ENCODE results near the gene CDX2. TPM values are rescaled to one million over a fixed set of nuclear protein-coding genes. Genes with fewer than 3 reads are reported as not detected.

CDX2 gene
- total RNA-seq, 1 donor from 2014 or later = 11.3 TPM

- H3K36me3 Mint-ChIP-seq = no peaks in the 10 kb centered on the region
- no peak overlapping the region for H3K27ac Mint-ChIP-seq
- DNase-seq (ENCODE audit: extremely low spot score, unreplicated experiment) = peak; percentile 31
- peaks cover 8% of the 10 kb centered on the region for H3K4me1 Mint-ChIP-seq (ENCODE audit: unreplicated experiment)
- no peak for TF ChIP-seq CTCF (conservative IDR thresholded peaks at IDR 0.05)
- H3K9me3 Mint-ChIP-seq = no peaks in the 10 kb centered on the region
- H3K27me3 Mint-ChIP-seq = peaks cover 96% of the 10 kb centered on the region
- H3K4me3 Mint-ChIP-seq = peak overlapping the region; percentile 63
Observed at GRCh38 chr13:27961227-27962085, 7.7 kb downstream of the CDX2 start.

DNA sequence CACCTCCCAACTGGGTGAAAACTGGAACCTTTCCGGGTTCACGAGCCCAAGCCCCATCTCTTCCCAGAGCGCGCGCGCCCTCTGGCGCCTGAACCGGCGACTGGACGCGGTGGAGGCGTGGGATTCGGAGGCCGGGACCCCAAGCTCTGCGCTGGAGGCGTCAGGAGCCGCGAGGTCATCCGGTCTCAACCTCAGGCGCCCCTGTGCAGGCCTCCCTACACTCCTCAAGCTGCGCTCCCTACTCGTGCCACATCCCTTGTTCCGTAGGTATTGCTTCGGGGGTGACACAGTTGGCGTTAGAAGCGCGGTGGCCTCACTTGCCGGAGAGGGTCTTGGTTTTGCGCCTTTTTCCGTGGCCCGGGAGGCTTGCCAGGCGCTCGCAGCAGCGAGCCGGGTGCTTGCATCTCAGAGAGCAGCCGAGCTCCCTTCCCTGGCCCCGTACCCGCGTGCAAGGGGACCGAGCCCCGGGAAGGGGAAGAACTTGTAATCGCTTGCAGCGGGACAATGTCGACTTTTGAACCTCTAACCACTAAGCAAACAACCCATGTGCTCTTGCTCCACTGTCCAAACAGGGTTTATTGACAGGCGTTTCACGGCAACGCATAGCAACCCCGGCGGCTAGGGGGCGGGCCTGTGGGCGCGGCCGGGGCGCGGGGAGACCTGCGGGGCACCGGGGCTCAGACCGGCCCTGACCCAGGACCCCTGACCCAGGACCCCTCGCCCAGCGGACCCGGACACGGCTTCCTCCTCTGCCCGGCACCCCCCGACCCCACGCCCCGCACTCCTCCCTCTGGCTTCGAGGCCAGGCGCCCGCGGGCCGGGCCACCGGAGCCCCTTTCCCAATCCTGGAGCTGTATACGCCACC lies 8.5 kb downstream of the CDX2 start:
- Mint-ChIP-seq H3K4me1 (ENCODE audit: unreplicated experiment) (peaks cover 8% of the 10 kb centered on the region), H3K9me3 (no peaks in the 10 kb centered on the region), H3K27ac (peak overlapping the region; percentile 59), H3K27me3 (peaks cover 96% of the 10 kb centered on the region), H3K36me3 (no peaks in the 10 kb centered on the region), H3K4me3 (peak overlapping the region; percentile 79)
- peak; percentile 70 for TF ChIP-seq CTCF (conservative IDR thresholded peaks at IDR 0.05)
- DNase-seq (ENCODE audit: extremely low spot score, unreplicated experiment) = peak; percentile 77

DNA sequence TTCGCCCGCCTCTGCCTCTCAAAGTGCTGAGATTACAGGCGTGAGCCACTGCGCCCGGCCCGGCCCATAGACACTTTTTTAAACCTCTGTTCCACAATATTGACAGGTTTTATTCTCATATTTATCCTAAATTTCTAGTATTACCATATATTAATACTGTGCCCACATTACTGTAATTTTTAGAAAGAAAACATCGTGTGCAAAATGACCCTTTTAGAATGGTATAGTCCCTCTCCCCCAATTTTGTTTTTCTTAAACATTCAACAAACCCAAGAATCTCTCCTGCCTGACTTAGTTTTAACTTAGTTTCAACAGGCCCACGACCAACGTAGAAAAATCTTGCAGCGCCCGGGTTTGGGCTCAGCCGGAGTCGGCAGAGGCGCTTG lies 9.1 kb downstream of the CDX2 start:
- peaks cover 96% of the 10 kb centered on the region for H3K27me3 Mint-ChIP-seq
- no peak for DNase-seq (ENCODE audit: extremely low spot score, unreplicated experiment)
- H3K4me3 Mint-ChIP-seq = peak overlapping the region; percentile 61
- H3K9me3 Mint-ChIP-seq = no peaks in the 10 kb centered on the region
- H3K27ac Mint-ChIP-seq = peak overlapping the region; percentile 59
- no peak for TF ChIP-seq CTCF (conservative IDR thresholded peaks at IDR 0.05)
- peaks cover 8% of the 10 kb centered on the region for H3K4me1 Mint-ChIP-seq (ENCODE audit: unreplicated experiment)
- no peaks in the 10 kb centered on the region for H3K36me3 Mint-ChIP-seq

DNA sequence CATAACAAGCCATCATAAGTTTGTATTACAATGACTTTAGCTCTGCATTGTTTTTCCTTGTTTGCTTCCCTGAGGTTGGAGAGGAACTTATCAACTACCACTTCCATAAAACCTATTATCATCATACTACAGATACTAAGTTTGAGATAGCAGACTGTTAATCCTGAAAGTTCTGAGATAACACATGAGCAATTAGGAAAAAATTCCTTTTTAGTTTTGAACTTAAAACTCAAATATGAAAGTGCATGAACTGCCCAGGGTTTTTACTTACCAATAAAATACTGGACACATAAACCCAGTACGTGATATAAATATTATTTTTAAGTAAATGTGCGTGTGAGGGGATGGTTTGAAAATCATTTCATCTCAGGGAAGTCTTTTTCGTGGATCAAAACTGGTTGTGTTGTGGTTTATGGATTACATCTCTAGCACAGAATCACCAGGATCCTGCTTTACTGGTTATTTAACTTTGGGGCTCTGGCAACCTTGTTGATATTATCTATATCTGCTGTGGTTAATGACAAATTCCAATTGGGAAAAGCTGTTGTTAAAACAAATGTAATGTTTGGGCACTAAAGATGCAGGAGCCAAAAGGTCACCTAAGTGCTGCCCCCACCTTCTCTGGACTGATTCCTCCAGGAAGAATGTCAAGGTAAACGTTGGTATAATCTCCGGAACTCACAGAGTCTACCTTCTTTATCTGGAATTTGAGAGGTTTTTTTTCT lies 12.4 kb downstream of the CDX2 start:
- no peak for DNase-seq (ENCODE audit: extremely low spot score, unreplicated experiment)
- Mint-ChIP-seq H3K4me1 (ENCODE audit: unreplicated experiment) (no peaks in the 10 kb centered on the region), H3K36me3 (no peaks in the 10 kb centered on the region), H3K9me3 (no peaks in the 10 kb centered on the region), H3K27ac (no peak overlapping the region), H3K27me3 (peaks cover 90% of the 10 kb centered on the region), H3K4me3 (no peak overlapping the region)
- TF ChIP-seq CTCF (conservative IDR thresholded peaks at IDR 0.05) = no peak

DNA sequence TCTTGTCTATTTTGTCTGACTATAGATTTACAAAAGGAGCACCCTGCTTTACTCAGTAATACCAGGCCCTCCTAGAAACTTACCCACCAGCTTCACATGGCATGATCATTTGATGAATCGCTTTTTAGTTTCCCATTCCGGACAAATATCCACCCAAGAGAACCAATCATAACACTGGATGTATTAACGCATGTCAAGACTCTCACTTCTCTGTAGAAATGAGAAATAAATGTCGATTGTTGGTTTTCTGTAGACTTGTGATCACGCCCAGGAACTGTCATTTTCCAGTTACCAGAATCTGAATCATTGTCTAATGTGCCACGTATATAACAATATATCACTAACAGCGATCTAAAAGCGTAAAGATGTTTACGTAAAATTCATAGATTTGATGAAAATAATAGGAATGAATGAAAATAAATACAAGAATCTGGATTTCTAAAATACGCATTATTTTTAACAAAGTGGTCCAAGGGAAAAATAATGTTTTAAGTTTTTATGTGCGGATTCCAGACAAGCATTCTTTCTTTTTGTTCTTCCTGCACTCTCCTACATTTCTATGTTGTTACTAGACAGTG lies 14.0 kb downstream of the CDX2 start:
- Mint-ChIP-seq H3K4me3 (no peak overlapping the region), H3K27me3 (peaks cover 87% of the 10 kb centered on the region)
- no peak for DNase-seq (ENCODE audit: extremely low spot score, unreplicated experiment)

More for the DNA sequence above, 14.0 kb downstream of the CDX2 start:
- Mint-ChIP-seq H3K9me3 (peaks cover 3% of the 10 kb centered on the region), H3K4me1 (ENCODE audit: unreplicated experiment) (no peaks in the 10 kb centered on the region), H3K27ac (no peak overlapping the region), H3K36me3 (no peaks in the 10 kb centered on the region)
- TF ChIP-seq CTCF (conservative IDR thresholded peaks at IDR 0.05) = no peak

Data from type B pancreatic cell (in vitro differentiated cells).